PC-3 (cell line): ENCODE results near the gene RSU1.

ENCODE experiments used
- CTCF ChIP-seq: fragments of 300-600 bp; sonication (generic); conservative IDR thresholded peaks from 2 replicates; pipeline ENCODE4 v1.5.1; 2017; ENCODE audit warnings: antibody characterized with exemption, low read depth, mild to moderate bottlenecking, low read length
- EZH2 ChIP-seq: fragments of 300-600 bp; sonication (generic); IDR thresholded peaks from one replicate; pipeline ENCODE4 v1.6.1; 2017; ENCODE audit warnings: antibody characterized with exemption, mild to moderate bottlenecking, low read length; ENCODE audit not compliant: unreplicated experiment

GRCh38 chr10:16848562-16849154 is 31.4 kb upstream of the RSU1 start:
- no peak for TF ChIP-seq EZH2
- no peak for TF ChIP-seq CTCF
